ENCODE data around the gene SLIT3. TPM values are rescaled to one million over a fixed set of nuclear protein-coding genes. Genes with fewer than 3 reads are reported as not detected.

The SLIT3 gene
- total RNA-seq, 2 experiments from 2014 or later: not detected

DNA sequence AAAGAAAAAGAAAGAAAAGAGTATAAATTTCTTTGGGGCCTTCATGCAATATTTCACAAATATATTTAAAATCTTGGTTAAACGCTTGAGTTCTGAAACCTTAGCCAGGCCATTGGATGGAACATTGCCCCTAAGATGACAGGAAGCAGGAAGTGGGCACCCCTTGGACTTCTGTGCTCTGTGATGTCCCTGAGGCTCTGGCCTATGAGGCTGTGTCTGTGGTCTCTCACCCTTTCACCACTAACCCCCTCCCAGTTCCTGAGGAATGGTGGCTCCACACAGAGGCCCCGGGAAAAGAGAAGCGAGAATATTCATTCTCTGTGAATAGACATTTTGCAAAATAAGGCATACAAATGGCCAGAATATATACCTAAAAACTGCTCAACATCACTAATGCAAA, 401.3 kb downstream of the SLIT3 start:
- intact Hi-C loops (cut with DNase I, micrococcal nuclease): no loop called here
- ATAC-seq (ENCODE audit: poor library complexity) (no peak), DNase-seq (no peak)
- Histone ChIP-seq H3K4me3 (ENCODE audit: low read length) (no peak overlapping the region), H3K27me3 (ENCODE audit: control insufficient read depth in 1 of 2, insufficient read depth in 2 of 2, low read length in 2 of 2) (no peaks in the 10 kb centered on the region), H3K9me3 (ENCODE audit: control insufficient read depth in 1 of 2, insufficient read depth in 1 of 2, low read length in 2 of 2) (no peaks in the 10 kb centered on the region), H3K36me3 (ENCODE audit: insufficient read depth, low read length) (no peaks in the 10 kb centered on the region), H3K4me1 (ENCODE audit: insufficient read depth, low read length) (no peaks in the 10 kb centered on the region), H3K27ac (ENCODE audit: low read depth in 1 of 2, low read length in 2 of 2) (no peak overlapping the region)
- Mint-ChIP-seq H3K27ac (no peak overlapping the region), H3K36me3 (ENCODE audit: low read depth) (no peaks in the 10 kb centered on the region), H3K4me3 (no peak overlapping the region), H3K4me1 (ENCODE audit: low read depth) (no peaks in the 10 kb centered on the region), H3K9me3 (no peaks in the 10 kb centered on the region), H3K27me3 (peaks cover 6% of the 10 kb centered on the region)
- POLR2A ChIA-PET: no interaction called here
- CTCF ChIA-PET: no interaction called here
- TF ChIP-seq, protein P1, sequence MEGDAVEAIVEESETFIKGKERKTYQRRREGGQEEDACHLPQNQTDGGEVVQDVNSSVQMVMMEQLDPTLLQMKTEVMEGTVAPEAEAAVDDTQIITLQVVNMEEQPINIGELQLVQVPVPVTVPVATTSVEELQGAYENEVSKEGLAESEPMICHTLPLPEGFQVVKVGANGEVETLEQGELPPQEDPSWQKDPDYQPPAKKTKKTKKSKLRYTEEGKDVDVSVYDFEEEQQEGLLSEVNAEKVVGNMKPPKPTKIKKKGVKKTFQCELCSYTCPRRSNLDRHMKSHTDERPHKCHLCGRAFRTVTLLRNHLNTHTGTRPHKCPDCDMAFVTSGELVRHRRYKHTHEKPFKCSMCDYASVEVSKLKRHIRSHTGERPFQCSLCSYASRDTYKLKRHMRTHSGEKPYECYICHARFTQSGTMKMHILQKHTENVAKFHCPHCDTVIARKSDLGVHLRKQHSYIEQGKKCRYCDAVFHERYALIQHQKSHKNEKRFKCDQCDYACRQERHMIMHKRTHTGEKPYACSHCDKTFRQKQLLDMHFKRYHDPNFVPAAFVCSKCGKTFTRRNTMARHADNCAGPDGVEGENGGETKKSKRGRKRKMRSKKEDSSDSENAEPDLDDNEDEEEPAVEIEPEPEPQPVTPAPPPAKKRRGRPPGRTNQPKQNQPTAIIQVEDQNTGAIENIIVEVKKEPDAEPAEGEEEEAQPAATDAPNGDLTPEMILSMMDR (IDR thresholded peaks at IDR 0.05): no peak

DNA sequence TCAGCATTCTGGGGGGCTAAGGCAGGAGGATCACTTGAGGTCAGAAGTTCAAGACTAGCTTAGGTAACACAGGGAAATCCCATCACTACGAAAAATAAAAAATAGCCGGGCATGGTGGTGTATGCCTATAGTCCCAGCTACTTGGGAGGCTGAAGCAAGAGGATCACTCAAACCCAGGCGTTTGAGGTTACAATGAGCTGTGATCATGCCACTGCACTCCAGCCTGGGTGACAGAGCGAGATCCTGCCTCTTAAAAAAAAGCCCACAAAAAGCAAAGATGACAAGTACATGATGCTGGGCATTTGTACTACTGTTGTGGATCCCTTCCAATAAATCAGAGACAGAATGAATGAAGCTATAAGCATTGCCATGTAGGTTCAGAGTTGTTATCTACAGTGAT, 401.7 kb downstream of the SLIT3 start:
- Mint-ChIP-seq H3K27me3 (peaks cover 6% of the 10 kb centered on the region), H3K4me1 (ENCODE audit: low read depth) (no peaks in the 10 kb centered on the region), H3K27ac (no peak overlapping the region), H3K36me3 (ENCODE audit: low read depth) (no peaks in the 10 kb centered on the region), H3K4me3 (no peak overlapping the region), H3K9me3 (no peaks in the 10 kb centered on the region)
- no peaks in the 10 kb centered on the region for H3K4me1 ChIP-seq (ENCODE audit: insufficient read depth, low read length)
- no peak overlapping the region for H3K27ac ChIP-seq (ENCODE audit: low read depth in 1 of 2, low read length in 2 of 2)
- H3K9me3 ChIP-seq (ENCODE audit: control insufficient read depth in 1 of 2, insufficient read depth in 1 of 2, low read length in 2 of 2): no peaks in the 10 kb centered on the region
- H3K36me3 ChIP-seq (ENCODE audit: insufficient read depth, low read length): no peaks in the 10 kb centered on the region
- intact Hi-C loops (cut with DNase I, micrococcal nuclease): no loop called here
- H3K27me3 ChIP-seq (ENCODE audit: control insufficient read depth in 1 of 2, insufficient read depth in 2 of 2, low read length in 2 of 2): no peaks in the 10 kb centered on the region
- TF ChIP-seq, protein P1 (IDR thresholded peaks at IDR 0.05): no peak
- ATAC-seq (ENCODE audit: poor library complexity) (no peak), DNase-seq (no peak)
- ChIA-PET POLR2A (no interaction called here), CTCF (no interaction called here)
- no peak overlapping the region for H3K4me3 ChIP-seq (ENCODE audit: low read length)

DNA sequence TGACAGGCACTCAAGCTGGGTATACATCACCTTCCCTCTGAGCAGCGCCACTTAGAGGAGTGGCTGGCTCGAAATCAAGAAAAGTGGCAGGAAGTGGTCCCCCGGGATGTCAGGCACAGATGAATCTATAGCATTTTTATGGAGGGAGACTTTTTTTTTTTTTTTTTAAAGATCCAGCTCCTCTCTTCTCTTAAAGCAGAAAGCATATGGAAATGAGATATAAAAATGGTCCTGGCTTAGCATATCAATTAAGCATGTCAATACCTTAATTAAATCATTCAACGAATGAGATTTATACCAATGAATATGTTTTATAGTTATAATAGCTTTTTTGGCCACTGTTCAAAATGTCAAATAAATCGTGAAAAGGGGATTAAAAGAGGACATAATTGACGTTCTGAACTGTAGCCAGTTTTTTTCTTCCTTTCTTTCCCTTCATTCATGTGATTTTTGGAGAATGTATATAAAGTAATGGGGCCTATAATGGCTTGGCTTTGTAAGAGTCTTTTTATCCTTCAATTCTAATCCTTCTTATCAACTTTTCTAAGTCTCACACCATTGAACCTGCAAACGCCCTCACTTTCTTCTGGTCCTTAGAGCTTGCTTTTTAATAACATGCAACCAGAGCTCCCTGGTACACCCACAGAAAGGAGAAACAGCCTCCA, 402.6 kb downstream of the SLIT3 start:
- Mint-ChIP-seq H3K36me3 (ENCODE audit: low read depth) (no peaks in the 10 kb centered on the region), H3K4me1 (ENCODE audit: low read depth) (no peaks in the 10 kb centered on the region), H3K27me3 (peaks cover 6% of the 10 kb centered on the region), H3K4me3 (no peak overlapping the region), H3K27ac (no peak overlapping the region), H3K9me3 (no peaks in the 10 kb centered on the region)
- no peak for DNase-seq
- ATAC-seq (ENCODE audit: poor library complexity): no peak
- no peak overlapping the region for H3K27ac ChIP-seq (ENCODE audit: low read depth in 1 of 2, low read length in 2 of 2)
- TF ChIP-seq, protein P1 (IDR thresholded peaks at IDR 0.05): no peak
- CTCF ChIA-PET: no interaction called here
- POLR2A ChIA-PET: no interaction called here
- intact Hi-C loops (cut with DNase I, micrococcal nuclease): no loop called here
- no peaks in the 10 kb centered on the region for H3K27me3 ChIP-seq (ENCODE audit: control insufficient read depth in 1 of 2, insufficient read depth in 2 of 2, low read length in 2 of 2)
- H3K4me3 ChIP-seq (ENCODE audit: low read length): no peak overlapping the region
- no peaks in the 10 kb centered on the region for H3K9me3 ChIP-seq (ENCODE audit: control insufficient read depth in 1 of 2, insufficient read depth in 1 of 2, low read length in 2 of 2)
- no peaks in the 10 kb centered on the region for H3K36me3 ChIP-seq (ENCODE audit: insufficient read depth, low read length)
- H3K4me1 ChIP-seq (ENCODE audit: insufficient read depth, low read length): no peaks in the 10 kb centered on the region
